GM12891 (cell line): ENCODE data around the gene ZNF212.

ENCODE experiments used
- PAX5 ChIP-seq: IDR thresholded peaks from 2 replicates; pipeline ENCODE4 v1.6.1; 2011; ENCODE audit warnings: low read length, moderate library complexity, mild to moderate bottlenecking; ENCODE audit not compliant: insufficient read depth, severe bottlenecking
- POLR2A ChIP-seq: IDR thresholded peaks from 2 replicates; pipeline ENCODE4 v1.6.1; 2011; ENCODE audit warnings: low read depth, low read length, control low read depth
- POLR2AphosphoS5 ChIP-seq: IDR thresholded peaks from 2 replicates; pipeline ENCODE4 v1.6.1; 2011; ENCODE audit warnings: low read depth, low read length, control low read depth
- POU2F2 ChIP-seq: IDR thresholded peaks from 2 replicates; pipeline ENCODE4 v1.6.1; 2011; ENCODE audit warnings: low read depth, mild to moderate bottlenecking, control low read depth, low read length, moderate library complexity
- SPI1 ChIP-seq: IDR thresholded peaks from 2 replicates; pipeline ENCODE4 v1.6.1; 2011; ENCODE audit warnings: low read depth, low read length, control low read depth
- TAF1 ChIP-seq: IDR thresholded peaks from 2 replicates; pipeline ENCODE4 v1.6.1; 2011; ENCODE audit warnings: low read depth, low read length, control low read depth

DNA sequence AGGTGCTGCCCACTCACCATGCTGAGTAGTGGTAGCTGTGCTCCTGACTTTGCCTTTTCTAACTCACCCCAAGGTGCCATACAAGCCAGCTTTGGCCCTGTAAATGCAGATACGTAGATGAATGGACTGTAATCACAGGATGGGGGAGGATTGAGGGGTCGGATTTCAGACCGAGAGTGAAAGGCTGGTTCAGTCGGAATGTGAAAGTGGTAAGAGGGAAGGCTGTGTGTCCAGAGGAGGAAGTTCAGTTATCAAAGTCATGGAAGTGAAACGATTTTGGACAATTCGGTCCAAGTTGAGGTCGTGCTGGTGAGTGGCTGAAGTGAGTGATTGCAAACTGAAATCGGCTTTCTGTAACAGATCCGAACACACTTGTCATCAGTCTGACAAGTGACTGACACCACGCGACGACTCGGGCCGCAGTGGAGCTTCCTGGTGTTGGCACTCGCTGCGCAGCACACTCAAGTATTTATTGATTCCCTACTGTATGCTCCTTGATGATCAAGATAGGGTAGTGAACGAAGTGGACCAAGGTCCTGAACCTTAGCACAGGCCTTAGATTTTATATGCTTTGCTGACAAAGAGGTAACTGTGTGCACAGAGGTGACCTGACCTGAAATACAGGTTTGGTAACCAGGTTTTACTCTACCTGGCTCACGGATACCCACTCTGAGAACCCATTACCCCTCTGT lies 33.6 kb upstream of the ZNF212 start:
- TF ChIP-seq SPI1 (no peak), POLR2A (no peak), TAF1 (no peak), POLR2AphosphoS5 (no peak), PAX5 (no peak), POU2F2 (no peak)
